Skeletal muscle satellite cell (primary cell): ENCODE measurements around the gene CAMTA1.
"Not testable (repeated sequence)": the region's sequence is repeated elsewhere in the genome, so short reads cannot be mapped to it uniquely, and the experiment has no call there.

Experiments
- H3K27me3 ChIP-seq: 2 replicates; pipeline ENCODE4 v1.7.0; 2013; ENCODE audit warnings: low read length; ENCODE audit not compliant: control insufficient read depth, insufficient read depth
- H3K36me3 ChIP-seq: 2 replicates; pipeline ENCODE4 v1.7.0; 2013; ENCODE audit warnings: mild to moderate bottlenecking, control low read depth, low read length; ENCODE audit not compliant: insufficient read depth
- H3K4me1 ChIP-seq: 2 replicates; pipeline ENCODE4 v1.7.0; 2013; ENCODE audit warnings: low read length; ENCODE audit not compliant: control insufficient read depth, insufficient read depth
- H3K4me2 ChIP-seq: 2 replicates; pipeline ENCODE4 v1.7.0; 2013; ENCODE audit warnings: mild to moderate bottlenecking, low read length
- H3K4me3 ChIP-seq: 2 replicates; pipeline ENCODE4 v1.7.0; 2013; ENCODE audit warnings: low read length
- H3K9ac ChIP-seq: 2 replicates; pipeline ENCODE4 v1.7.0; 2013; ENCODE audit warnings: mild to moderate bottlenecking, low read depth, low read length, moderate library complexity
- H3K9me3 ChIP-seq: replicated peaks from 2 replicates; pipeline ENCODE4 v1.7.0; 2013; ENCODE audit warnings: mild to moderate bottlenecking, control low read depth, low read length

The CAMTA1 gene

DNA sequence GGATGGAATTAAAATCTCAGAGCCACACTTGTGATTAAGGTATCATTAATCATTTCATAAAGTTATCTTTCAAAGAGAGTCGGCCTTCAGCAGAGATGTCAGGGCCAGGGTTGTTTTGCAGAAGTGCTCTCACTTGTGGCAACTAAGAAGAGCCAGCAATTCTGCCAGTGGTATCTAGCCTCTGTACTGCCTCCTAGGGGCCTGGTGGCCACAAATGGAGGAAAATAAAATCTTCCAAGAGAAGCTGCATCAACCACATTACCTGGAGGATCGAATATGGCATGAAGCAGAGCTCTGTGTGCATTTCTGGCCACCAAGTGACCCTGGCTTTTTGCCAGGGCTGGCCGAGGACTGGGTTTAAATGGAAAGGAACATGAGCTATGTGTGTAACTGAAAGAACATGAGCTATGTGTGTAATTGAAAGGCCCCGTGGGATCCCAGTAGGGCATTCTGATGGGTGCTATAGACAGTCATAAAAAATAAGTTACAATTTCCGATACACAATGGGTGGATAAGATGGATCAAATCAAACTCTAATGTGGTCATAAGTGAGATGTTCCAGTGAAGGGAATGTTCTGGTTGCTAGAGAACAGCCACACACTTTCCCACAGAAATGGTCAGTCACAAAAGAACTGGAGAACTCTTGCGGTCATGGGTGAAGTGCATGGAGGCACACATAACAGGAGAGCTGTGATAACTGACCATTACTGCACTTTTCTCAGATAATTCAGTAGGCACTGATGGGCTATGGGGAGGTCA lies 335.8 kb downstream of the CAMTA1 start:
- peaks cover 25% of the 10 kb centered on the region for H3K4me1 ChIP-seq

DNA sequence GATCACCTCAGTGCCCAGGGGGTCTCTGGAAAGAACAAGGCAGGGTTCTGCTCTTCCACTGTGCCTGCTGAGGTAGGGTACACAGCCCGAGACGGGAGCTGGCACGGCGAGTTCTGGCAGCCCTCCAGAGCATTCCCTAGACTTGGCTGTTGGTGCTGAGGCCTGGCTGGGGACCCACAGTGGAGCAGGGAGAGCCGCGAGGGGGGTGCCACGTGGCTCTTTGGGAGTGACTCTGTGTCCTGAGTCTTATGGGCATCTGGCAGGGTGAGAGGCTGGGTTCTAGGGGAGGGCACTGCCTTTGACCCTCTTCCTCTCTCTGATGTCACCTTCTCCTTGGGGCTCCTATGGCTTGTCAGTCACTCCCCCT lies 336.4 kb downstream of the CAMTA1 start:
- Histone ChIP-seq H3K4me2 (no peak overlapping the region), H3K4me1 (peaks cover 25% of the 10 kb centered on the region), H3K4me3 (no peak overlapping the region), H3K27me3 (peaks cover 13% of the 10 kb centered on the region), H3K9me3 (no peaks in the 10 kb centered on the region), H3K9ac (no peak overlapping the region), H3K36me3 (no peaks in the 10 kb centered on the region)

More for the DNA sequence above, 335.8 kb downstream of the CAMTA1 start:
- no peak overlapping the region for H3K4me3 ChIP-seq
- peaks cover 13% of the 10 kb centered on the region for H3K27me3 ChIP-seq
- H3K4me2 ChIP-seq: no peak overlapping the region
- no peaks in the 10 kb centered on the region for H3K9me3 ChIP-seq
- H3K36me3 ChIP-seq: no peaks in the 10 kb centered on the region
- no peak overlapping the region for H3K9ac ChIP-seq

DNA sequence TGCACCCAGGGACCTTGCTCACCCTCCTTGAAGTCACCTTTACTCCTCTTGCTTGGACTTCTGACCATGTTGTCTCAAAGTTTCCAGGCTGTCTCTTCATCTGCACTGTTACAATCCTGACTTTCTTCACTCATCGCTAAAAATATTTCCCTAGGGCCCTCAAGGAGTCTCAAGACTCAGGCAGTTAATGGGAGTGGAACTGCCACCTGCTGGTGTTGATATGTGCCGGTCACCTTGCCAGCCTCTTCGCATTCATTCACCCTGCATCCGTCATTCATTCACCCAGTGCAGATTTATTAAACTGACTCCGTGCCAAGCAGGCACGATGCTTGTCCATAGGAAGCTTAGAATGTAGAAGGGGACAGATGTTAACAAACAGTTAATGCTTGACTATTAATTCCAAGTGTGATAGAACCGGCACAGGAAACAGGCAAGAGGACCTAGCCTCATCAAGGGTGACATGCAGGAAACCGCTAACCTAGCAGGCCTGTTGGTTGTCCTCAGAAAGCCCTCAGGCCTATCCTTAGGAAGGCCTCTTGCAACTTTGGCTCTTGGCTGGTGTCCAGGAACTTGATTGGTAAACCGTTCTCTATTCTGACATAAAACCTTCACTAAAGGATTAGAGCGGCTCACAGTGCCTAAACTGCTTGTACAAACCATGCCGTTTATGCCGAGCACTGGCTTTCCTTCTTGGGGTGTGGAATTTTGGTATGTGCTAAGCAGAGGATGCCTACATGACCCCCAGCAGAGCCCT lies 342.2 kb downstream of the CAMTA1 start:
- peaks cover 2% of the 10 kb centered on the region for H3K27me3 ChIP-seq
- H3K4me2 ChIP-seq: no peak overlapping the region
- no peak overlapping the region for H3K4me3 ChIP-seq
- H3K9me3 ChIP-seq: no peaks in the 10 kb centered on the region
- no peaks in the 10 kb centered on the region for H3K36me3 ChIP-seq
- H3K4me1 ChIP-seq: no peaks in the 10 kb centered on the region
- H3K9ac ChIP-seq: no peak overlapping the region

DNA sequence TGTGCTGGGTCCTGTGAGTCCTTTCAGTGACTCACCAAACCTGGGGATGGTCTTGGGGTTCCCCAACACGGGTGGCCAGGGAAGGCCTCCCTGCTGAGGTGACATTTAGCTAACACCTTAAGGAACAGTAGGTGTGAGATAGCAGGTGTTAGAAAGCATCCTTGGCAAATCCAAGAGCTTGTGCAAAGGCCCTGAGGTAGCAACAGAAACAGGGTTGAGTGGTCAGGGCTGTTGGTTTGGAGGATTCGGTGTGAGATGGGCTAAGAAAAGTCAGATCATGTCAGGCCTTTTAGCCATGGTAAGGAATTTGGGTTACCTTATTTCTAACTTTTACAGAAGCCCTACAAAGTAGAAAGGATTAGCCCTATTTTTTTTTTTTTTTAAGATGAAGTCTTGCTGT lies 343.0 kb downstream of the CAMTA1 start:
- peaks cover 2% of the 10 kb centered on the region for H3K27me3 ChIP-seq
- H3K9me3 ChIP-seq: no peaks in the 10 kb centered on the region
- H3K9ac ChIP-seq: no peak overlapping the region
- no peaks in the 10 kb centered on the region for H3K36me3 ChIP-seq
- H3K4me2 ChIP-seq: no peak overlapping the region
- H3K4me1 ChIP-seq: no peaks in the 10 kb centered on the region
- H3K4me3 ChIP-seq: no peak overlapping the region

DNA sequence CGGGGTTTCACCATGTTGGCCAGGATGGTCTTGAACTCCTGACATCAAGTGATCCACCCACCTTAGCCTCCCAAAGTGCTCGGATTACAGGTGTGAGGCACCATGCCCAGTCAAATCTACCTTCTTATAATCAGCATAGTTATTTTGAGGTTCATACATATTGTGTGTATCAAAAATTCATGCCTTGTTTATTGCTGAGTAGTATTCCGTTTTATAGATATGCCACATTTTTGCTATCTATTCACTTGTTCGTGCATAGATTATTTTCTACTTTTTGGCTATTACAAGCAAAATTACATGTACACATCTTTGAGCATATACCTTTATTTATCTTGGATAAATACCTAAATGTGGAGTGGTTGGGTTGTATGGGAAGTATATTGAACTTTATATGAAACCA lies 344.9 kb downstream of the CAMTA1 start:
- H3K4me2 ChIP-seq: no peak overlapping the region
- no peaks in the 10 kb centered on the region for H3K9me3 ChIP-seq
- no peak overlapping the region for H3K9ac ChIP-seq

DNA sequence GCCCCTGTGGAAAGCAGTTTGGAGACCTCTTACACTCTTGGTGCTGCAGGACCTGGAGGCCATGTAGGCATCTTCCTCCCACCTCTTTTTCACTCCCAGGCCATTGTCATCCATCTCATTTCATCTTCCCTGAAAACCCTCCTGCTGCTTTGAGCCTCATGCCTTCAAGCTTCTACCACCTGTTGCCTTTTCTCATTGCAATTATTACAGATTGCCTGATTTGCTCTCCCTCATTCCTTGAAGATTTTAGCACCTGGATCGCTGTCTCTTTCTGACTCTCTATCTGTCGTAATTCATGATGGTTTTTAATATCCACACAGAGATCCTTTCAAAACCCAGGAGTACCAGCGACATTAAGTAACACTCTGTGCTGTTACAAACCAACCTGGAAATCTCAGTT lies 350.2 kb downstream of the CAMTA1 start:
- H3K9ac ChIP-seq: no peak overlapping the region
- H3K4me2 ChIP-seq: no peak overlapping the region
- H3K4me3 ChIP-seq: no peak overlapping the region
- no peaks in the 10 kb centered on the region for H3K4me1 ChIP-seq
- H3K36me3 ChIP-seq: no peaks in the 10 kb centered on the region
- H3K9me3 ChIP-seq: no peaks in the 10 kb centered on the region
- H3K27me3 ChIP-seq: peaks cover 5% of the 10 kb centered on the region

More for the DNA sequence above, 344.9 kb downstream of the CAMTA1 start:
- Histone ChIP-seq H3K4me1 (no peaks in the 10 kb centered on the region), H3K36me3 (no peaks in the 10 kb centered on the region), H3K4me3 (no peak overlapping the region), H3K27me3 (peaks cover 2% of the 10 kb centered on the region)

DNA sequence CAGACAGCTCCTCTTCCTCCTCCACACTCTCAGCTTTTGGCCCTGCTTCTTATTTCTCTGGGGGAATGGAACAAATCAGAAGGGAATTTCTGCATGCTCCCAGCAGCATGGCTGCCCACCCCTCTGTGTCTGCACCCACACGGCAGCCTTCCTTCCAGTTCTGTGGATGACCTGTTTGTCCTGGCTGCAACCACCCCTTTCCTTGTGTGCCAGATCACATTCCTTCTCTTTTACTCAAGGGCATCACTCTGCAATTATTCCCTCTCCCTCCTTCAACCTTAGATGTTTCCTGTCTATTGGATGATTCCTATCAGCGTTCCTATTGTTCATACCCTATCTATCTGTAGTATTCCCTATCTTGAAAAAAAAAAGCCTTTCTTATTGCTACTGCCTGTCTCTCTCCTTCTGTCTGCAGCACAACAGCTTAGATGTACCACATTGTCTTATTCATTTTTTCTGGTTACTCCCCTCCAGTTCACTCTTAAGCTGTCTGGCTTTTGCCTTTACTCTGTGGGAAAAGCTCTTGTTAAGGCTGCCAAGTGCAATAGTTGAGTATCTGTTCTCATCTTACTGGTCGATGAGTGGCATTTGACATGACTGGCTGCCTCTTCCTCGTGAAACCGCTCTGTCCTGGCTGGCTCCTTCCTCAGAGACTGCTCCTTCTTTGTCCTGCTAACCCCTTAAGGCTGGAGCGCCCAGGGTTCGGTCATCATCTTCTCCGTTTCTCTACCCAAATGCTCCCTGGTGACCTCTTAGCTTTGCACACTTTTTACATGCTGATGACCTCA lies 351.1 kb downstream of the CAMTA1 start:
- H3K4me2 ChIP-seq: no peak overlapping the region
- no peaks in the 10 kb centered on the region for H3K9me3 ChIP-seq
- peaks cover 9% of the 10 kb centered on the region for H3K27me3 ChIP-seq
- no peak overlapping the region for H3K9ac ChIP-seq
- H3K36me3 ChIP-seq: no peaks in the 10 kb centered on the region
- H3K4me3 ChIP-seq: no peak overlapping the region
- no peaks in the 10 kb centered on the region for H3K4me1 ChIP-seq

DNA sequence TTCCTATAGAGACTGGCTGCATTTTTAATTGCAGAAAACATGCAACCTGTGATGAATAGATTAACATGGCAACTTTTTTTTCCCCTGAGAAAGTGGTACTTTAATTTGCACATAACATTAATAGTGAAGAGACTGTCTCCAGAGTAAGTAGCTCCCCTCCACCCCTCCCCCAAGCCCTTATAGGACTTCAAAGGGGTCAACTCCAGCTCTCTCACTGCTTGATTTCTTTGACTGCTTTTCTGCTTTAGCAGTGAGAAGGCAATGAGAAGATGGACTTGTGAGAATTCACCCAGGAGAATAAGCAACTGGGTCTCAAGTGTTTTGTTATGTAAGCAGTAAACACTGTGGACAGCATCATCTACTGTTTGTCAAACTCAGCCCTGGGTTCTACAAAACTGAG lies 355.0 kb downstream of the CAMTA1 start:
- Histone ChIP-seq H3K4me3 (no peak overlapping the region), H3K4me1 (no peaks in the 10 kb centered on the region), H3K9me3 (no peaks in the 10 kb centered on the region), H3K4me2 (no peak overlapping the region), H3K9ac (no peak overlapping the region), H3K27me3 (peaks cover 14% of the 10 kb centered on the region), H3K36me3 (no peaks in the 10 kb centered on the region)

DNA sequence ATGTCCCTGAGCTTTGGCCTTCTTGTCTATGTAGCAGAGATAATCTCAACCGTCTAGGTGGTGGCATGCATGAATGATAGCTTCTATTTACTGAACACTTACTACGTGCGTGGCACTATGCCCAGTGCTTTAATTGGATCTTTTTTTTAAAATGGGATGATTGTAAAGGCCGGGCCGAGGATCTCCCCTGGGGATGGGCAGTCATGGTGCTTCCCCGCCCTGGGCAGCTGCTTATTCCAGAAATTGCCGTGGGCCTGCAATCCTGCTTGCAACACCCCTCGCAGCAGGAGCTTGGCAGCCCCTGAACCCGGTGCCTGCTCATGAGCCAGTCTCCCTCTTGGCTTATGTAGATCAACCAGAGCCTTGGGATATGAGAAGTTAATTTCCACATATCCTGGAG lies 360.7 kb downstream of the CAMTA1 start:
- H3K27me3 ChIP-seq: peaks cover 25% of the 10 kb centered on the region
- H3K36me3 ChIP-seq: no peaks in the 10 kb centered on the region
- H3K4me3 ChIP-seq: no peak overlapping the region
- H3K9ac ChIP-seq: no peak overlapping the region
- no peak overlapping the region for H3K4me2 ChIP-seq
- H3K4me1 ChIP-seq: no peaks in the 10 kb centered on the region
- H3K9me3 ChIP-seq: no peaks in the 10 kb centered on the region

DNA sequence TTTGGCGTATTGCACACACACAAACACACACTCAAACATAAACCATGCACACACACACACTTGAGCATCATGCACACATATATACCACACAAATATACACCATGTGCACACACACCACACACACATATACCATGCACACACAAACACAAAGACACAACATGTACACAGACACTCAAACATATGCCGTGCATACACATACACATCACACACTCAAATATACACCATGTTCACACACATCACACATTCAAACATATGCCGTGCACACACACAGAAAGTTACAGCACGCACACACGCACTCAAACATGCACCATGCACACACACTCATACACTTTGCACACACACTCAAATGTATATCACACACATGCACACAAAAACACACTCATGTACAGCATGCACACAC lies 361.5 kb downstream of the CAMTA1 start:
- no peaks in the 10 kb centered on the region for H3K36me3 ChIP-seq
- no peak overlapping the region for H3K9ac ChIP-seq
- no peaks in the 10 kb centered on the region for H3K4me1 ChIP-seq
- no peak overlapping the region for H3K4me2 ChIP-seq
- H3K4me3 ChIP-seq: no peak overlapping the region
- no peaks in the 10 kb centered on the region for H3K9me3 ChIP-seq
- peaks cover 20% of the 10 kb centered on the region for H3K27me3 ChIP-seq

DNA sequence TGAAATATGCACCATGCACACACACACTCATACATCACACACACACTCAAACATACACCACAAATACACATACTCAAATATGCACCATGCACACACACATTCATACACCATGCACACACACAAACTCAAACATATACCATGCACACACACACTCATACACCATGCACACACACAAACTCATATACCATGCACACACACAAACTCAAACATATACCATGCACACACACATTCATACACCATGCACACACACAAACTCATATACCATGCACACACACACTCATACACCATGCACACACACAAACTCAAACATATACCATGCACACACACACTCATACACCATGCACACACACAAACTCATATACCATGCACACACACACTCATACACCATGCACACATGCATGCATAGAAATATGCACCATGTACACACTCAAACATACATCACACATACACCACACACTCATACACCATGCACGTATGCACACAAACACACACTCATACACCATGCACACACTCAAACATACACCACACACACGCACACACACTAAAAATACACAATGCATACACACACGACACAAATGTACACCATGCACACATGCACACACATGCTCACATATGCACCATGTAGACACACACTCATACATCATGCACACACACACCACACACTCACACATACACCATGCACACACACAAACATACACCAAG lies 362.5 kb downstream of the CAMTA1 start:
- H3K4me3 ChIP-seq, H3K9ac ChIP-seq, H3K36me3 ChIP-seq, H3K9me3 ChIP-seq, H3K4me2 ChIP-seq, H3K4me1 ChIP-seq: not testable (repeated sequence)
- peaks cover 29% of the 10 kb centered on the region for H3K27me3 ChIP-seq
